GM23338 (cell line): ENCODE results near the gene C14orf132. TPM values are rescaled to one million over a fixed set of nuclear protein-coding genes. Genes with fewer than 3 reads are reported as not detected.

Source experiments
- ATAC-seq: fragments of 200-7000 bp; cut with Tn5 transposase; 3 replicates; pipeline ENCODE4 v1.9.1; 2020
- DNase-seq: peaks from one replicate; pipeline ENCODE4 v3.0.0-alpha.2; 2015; ENCODE audit warnings: low spot score
- H2AFZ ChIP-seq: fragments of 200-600 bp; sonication (generic); 2 replicates; pipeline ENCODE4 v1.8.0; 2016; ENCODE audit warnings: antibody characterized with exemption, mild to moderate bottlenecking, moderate library complexity
- H3F3A ChIP-seq: fragments of 200-600 bp; sonication (generic); replicated peaks from 2 replicates; pipeline ENCODE4 v1.8.0; 2017; ENCODE audit warnings: antibody characterized with exemption, mixed run types, low read depth
- H3K27ac ChIP-seq: fragments of 200-600 bp; sonication (generic); 2 replicates; pipeline ENCODE4 v1.6.1; 2016; ENCODE audit warnings: low read depth
- H3K27me3 ChIP-seq: fragments of 200-600 bp; sonication (generic); 2 replicates; pipeline ENCODE4 v1.8.0; 2016; ENCODE audit warnings: mild to moderate bottlenecking, mixed run types, moderate library complexity; ENCODE audit not compliant: insufficient read depth
- H3K36me3 ChIP-seq: fragments of 200-600 bp; sonication (generic); 2 replicates; pipeline ENCODE4 v1.8.0; 2016; ENCODE audit warnings: mild to moderate bottlenecking; ENCODE audit not compliant: insufficient read depth
- H3K4me1 ChIP-seq: fragments of 200-600 bp; sonication (generic); 2 replicates; pipeline ENCODE4 v1.8.0; 2016; ENCODE audit warnings: mild to moderate bottlenecking, moderate library complexity; ENCODE audit not compliant: insufficient read depth
- H3K4me2 ChIP-seq: fragments of 200-600 bp; sonication (generic); 2 replicates; pipeline ENCODE4 v1.7.1; 2017; ENCODE audit warnings: mixed run types
- H3K4me3 ChIP-seq: fragments of 200-600 bp; sonication (generic); 2 replicates; pipeline ENCODE4 v1.6.1; 2016; ENCODE audit warnings: mixed run types
- H3K79me2 ChIP-seq: fragments of 200-600 bp; sonication (generic); replicated peaks from 2 replicates; pipeline ENCODE4 v1.8.0; 2017; ENCODE audit warnings: mild to moderate bottlenecking; ENCODE audit not compliant: insufficient read depth
- H3K9me2 ChIP-seq: fragments of 200-600 bp; sonication (generic); 2 replicates; pipeline ENCODE4 v1.8.0; 2017; ENCODE audit not compliant: insufficient read depth
- H4K20me1 ChIP-seq: fragments of 200-600 bp; sonication (generic); replicated peaks from 2 replicates; pipeline ENCODE4 v1.8.0; 2017; ENCODE audit warnings: mild to moderate bottlenecking; ENCODE audit not compliant: insufficient read depth
- H3K27ac Mint-ChIP-seq: 2 replicates; pipeline ENCODE4 v1.8.0; 2020; ENCODE audit warnings: inconsistent platforms, mild to moderate bottlenecking, moderate library complexity, mixed read lengths
- H3K27me3 Mint-ChIP-seq: 3 replicates; pipeline ENCODE4 v1.8.0; 2022; ENCODE audit warnings: low read depth, mild to moderate bottlenecking, moderate library complexity, mixed read lengths, inconsistent platforms; ENCODE audit not compliant: insufficient read depth, poor library complexity
- H3K36me3 Mint-ChIP-seq: 3 replicates; pipeline ENCODE4 v1.8.0; 2021; ENCODE audit warnings: low read depth, mild to moderate bottlenecking, inconsistent platforms, moderate library complexity, mixed read lengths
- H3K4me1 Mint-ChIP-seq: 3 replicates; pipeline ENCODE4 v1.8.0; 2020; ENCODE audit warnings: mild to moderate bottlenecking, inconsistent platforms, mixed read lengths
- H3K4me3 Mint-ChIP-seq: 3 replicates; pipeline ENCODE4 v1.8.0; 2021; ENCODE audit warnings: moderate library complexity, mild to moderate bottlenecking, inconsistent platforms, mixed read lengths
- H3K9me3 Mint-ChIP-seq: 3 replicates; pipeline ENCODE4 v1.8.0; 2020; ENCODE audit warnings: moderate library complexity, mild to moderate bottlenecking, inconsistent platforms, mixed read lengths
- CREB1 ChIP-seq: fragments of 250-450 bp; sonication (Bioruptor Pico); IDR thresholded peaks from 2 replicates; pipeline ENCODE4 v1.5.0; 2020; ENCODE audit warnings: low read depth, mild to moderate bottlenecking, moderate library complexity
- CTCF ChIP-seq, 2 experiments: fragments of 200-600 bp in 1 of 2; sonication (generic) in 1 of 2; conservative IDR thresholded peaks; 2 replicates each; pipeline versions ENCODE4 v1.5.1 to v1.6.1; 2016 to 2017; ENCODE audit warnings: antibody characterized with exemption in 2 of 2, low read depth in 2 of 2, mild to moderate bottlenecking in 2 of 2, moderate library complexity in 1 of 2
- ETS1 ChIP-seq: IDR thresholded peaks from 2 replicates; pipeline ENCODE4 v1.6.1; 2016; ENCODE audit warnings: antibody characterized with exemption
- EZH2 ChIP-seq: fragments of 200-600 bp; sonication (generic); IDR thresholded peaks from one replicate; pipeline ENCODE4 v1.8.0; 2017; ENCODE audit warnings: antibody characterized with exemption, mild to moderate bottlenecking, low read depth; ENCODE audit not compliant: unreplicated experiment
- EZH2phosphoT487 ChIP-seq: fragments of 200-600 bp; sonication (generic); IDR thresholded peaks from one replicate; pipeline ENCODE4 v1.8.1; 2018; ENCODE audit warnings: antibody characterized with exemption; ENCODE audit not compliant: unreplicated experiment
- JUNB ChIP-seq: IDR thresholded peaks from one replicate; pipeline ENCODE4 v1.6.1; 2016; ENCODE audit warnings: antibody characterized with exemption; ENCODE audit not compliant: unreplicated experiment
- NANOG ChIP-seq: IDR thresholded peaks from 2 replicates; pipeline ENCODE4 v1.6.1; 2016; ENCODE audit warnings: antibody characterized with exemption, borderline replicate concordance
- POLR2AphosphoS5 ChIP-seq: IDR thresholded peaks from 2 replicates; pipeline ENCODE4 v1.6.1; 2016; ENCODE audit warnings: antibody characterized with exemption, low read depth
- REST ChIP-seq: IDR thresholded peaks from one replicate; pipeline ENCODE4 v1.6.1; 2018; ENCODE audit warnings: antibody characterized with exemption; ENCODE audit not compliant: unreplicated experiment
- STAT1 ChIP-seq: IDR thresholded peaks from one replicate; pipeline ENCODE4 v1.6.1; 2016; ENCODE audit warnings: antibody characterized with exemption; ENCODE audit not compliant: unreplicated experiment
- ZNF114 ChIP-seq: fragments of 250-450 bp; sonication (Bioruptor Pico); IDR thresholded peaks from 2 replicates; pipeline ENCODE4 v1.5.0; 2020; ENCODE audit warnings: mild to moderate bottlenecking, moderate library complexity
- ZNF331 ChIP-seq: fragments of 250-450 bp; sonication (Bioruptor Pico); IDR thresholded peaks from 2 replicates; pipeline ENCODE4 v1.5.0; 2020; ENCODE audit warnings: low read depth, mild to moderate bottlenecking, moderate library complexity
- ZNF462 ChIP-seq: fragments of 250-450 bp; sonication (Bioruptor Pico); IDR thresholded peaks from 2 replicates; pipeline ENCODE4 v1.5.0; 2020; ENCODE audit warnings: mild to moderate bottlenecking, moderate library complexity
- polyA plus RNA-seq: library from polyadenylated mRNA; unstranded; fragments of >200 nt; fragmentation: Nextera tagmentation; extraction: Ambion mirVana; gene quantifications from 2 replicates; pipeline ENCODE4 v1.2.1, GENCODE V29; 2016
- total RNA-seq: library from RNA; depleted of rRNA; stranded (reverse); fragments of >200 nt; shearing (Covaris generic); gene quantifications from 2 replicates; pipeline ENCODE4 v1.2.3, GENCODE V29; 2014

Gene C14orf132
- total and polyA plus RNA-seq, 2 experiments from 2014 or later = 13.8 to 16.2 TPM

- no peaks in the 10 kb centered on the region for H3F3A ChIP-seq
- Mint-ChIP-seq H3K36me3 (peaks cover 12% of the 10 kb centered on the region; the same call in 2 of the 3 replicates), H3K4me1 (peaks cover 16% of the 10 kb centered on the region), H3K9me3 (no peaks in the 10 kb centered on the region), H3K27me3 (peaks cover 13% of the 10 kb centered on the region), H3K27ac (no peak overlapping the region), H3K4me3 (no peak overlapping the region)
- peaks cover 14% of the 10 kb centered on the region; the same call in 1 of the 2 replicates for H3K4me1 ChIP-seq
- no peaks in the 10 kb centered on the region for H3K36me3 ChIP-seq
- ATAC-seq (no peak), DNase-seq (no peak)
- no peaks in the 10 kb centered on the region for H3K79me2 ChIP-seq
- H2AFZ ChIP-seq = no peak overlapping the region
- H3K27ac ChIP-seq = no peak overlapping the region
- TF ChIP-seq CREB1 (no peak), NANOG (no peak), STAT1 (no peak), CTCF (conservative IDR thresholded peaks at IDR 0.05; ENCODE audit: low read depth in 2 of 2) (no peak), ZNF331 (CRISPR knock-in tag) (no peak), ETS1 (no peak), REST (no peak), ZNF462 (CRISPR knock-in tag) (no peak), EZH2phosphoT487 (no peak), JUNB (no peak), ZNF114 (CRISPR knock-in tag) (no peak), EZH2 (no peak), POLR2AphosphoS5 (no peak)
- no peaks in the 10 kb centered on the region for H3K9me2 ChIP-seq
- H3K4me2 ChIP-seq = no peak overlapping the region
- H3K27me3 ChIP-seq = no peaks in the 10 kb centered on the region
- no peaks in the 10 kb centered on the region; the same call in 1 of the 2 replicates for H4K20me1 ChIP-seq
- no peak overlapping the region for H3K4me3 ChIP-seq
Observed at GRCh38 chr14:96091941-96092411, 52.8 kb downstream of the C14orf132 start.
